ENCODE data around the gene SCN2B.

GRCh38 chr11:118170882-118171268 lies 5.6 kb downstream of the SCN2B start:
- TF ChIP-seq CTCF (conservative IDR thresholded peaks at IDR 0.05; ENCODE audit: low read depth, low read length) (no peak), RFX5 (IDR thresholded peaks at IDR 0.05; ENCODE audit: low read depth, low read length) (no peak), ELK1 (IDR thresholded peaks at IDR 0.05; ENCODE audit: borderline replicate concordance, low read depth, low read length) (no peak), MAZ (IDR thresholded peaks at IDR 0.05; ENCODE audit: borderline replicate concordance, low read depth, low read length) (no peak)

All from IMR-90 (cell line).